Small intestine (tissue), 7 donors: ENCODE results near the gene SLFN12L. TPM values are rescaled to one million over a fixed set of nuclear protein-coding genes. Genes with fewer than 3 reads are reported as not detected.

Experiments used
- DNase-seq, 2 donors: peaks; one replicate each; pipeline versions ENCODE4 v3.0.0 to v3.0.0-alpha.2; 2013
- FAIRE-seq: peaks from 2 replicates; lab custom pipeline; 2012; peaks lifted over from hg19 to GRCh38; lab: Jason Lieb, UNC
- H3K27ac ChIP-seq, 3 donors: one replicate each; pipeline ENCODE4 v1.5.1; 2013; ENCODE audit warnings: low read length in 2 of 3, mild to moderate bottlenecking in 2 of 3, control low read depth in 1 of 3, inconsistent platforms in 1 of 3, low read depth in 1 of 3, moderate library complexity in 1 of 3
- H3K27me3 ChIP-seq, 3 donors: one replicate each; pipeline ENCODE4 v1.6.1; 2013; ENCODE audit warnings: low read length in 3 of 3, inconsistent platforms in 1 of 3; ENCODE audit not compliant: control insufficient read depth in 3 of 3, insufficient read depth in 3 of 3
- H3K36me3 ChIP-seq, 3 donors: one replicate each; pipeline ENCODE4 v1.6.1; 2013; ENCODE audit warnings: low read length in 3 of 3, inconsistent platforms in 1 of 3, low read depth in 1 of 3, mild to moderate bottlenecking in 1 of 3, moderate library complexity in 1 of 3; ENCODE audit not compliant: control insufficient read depth in 3 of 3, insufficient read depth in 2 of 3
- H3K4me1 ChIP-seq, 3 donors: one replicate each; pipeline ENCODE4 v1.6.1; 2013; ENCODE audit warnings: low read length in 2 of 3, inconsistent platforms in 1 of 3, low read depth in 1 of 3, mild to moderate bottlenecking in 1 of 3, moderate library complexity in 1 of 3; ENCODE audit not compliant: control insufficient read depth in 3 of 3, insufficient read depth in 2 of 3
- H3K4me3 ChIP-seq, 3 donors: one replicate each; pipeline ENCODE4 v1.5.1; 2013; ENCODE audit warnings: low read length in 3 of 3, control low read depth in 1 of 3, inconsistent platforms in 1 of 3, low read depth in 1 of 3, mild to moderate bottlenecking in 1 of 3, moderate library complexity in 1 of 3
- H3K9me3 ChIP-seq, 2 donors: one replicate each; pipeline ENCODE4 v1.6.1; 2013; ENCODE audit warnings: low read depth in 1 of 2, low read length in 1 of 2; ENCODE audit not compliant: control insufficient read depth in 2 of 2, insufficient read depth in 1 of 2
- WGBS, 3 donors: extraction: QIAGEN DNeasy Blood & Tissue Kit; methylation state at CpG; one replicate each; pipeline ENCODE4 v1.1.7; 2013; 5-methylcytosine and 5-hydroxymethylcytosine counted together
- polyA plus RNA-seq, 4 donors: library from polyadenylated mRNA; stranded (reverse) in 3 of 4; unstranded in 1 of 4; fragments of 200-250 nt in 3 of 4; fragments of 120-200 nt in 1 of 4; gene quantifications; one replicate each; pipeline versions ENCODE4 v1.2.1 to v1.2.3, GENCODE V29; 2013
- donor health status: healthy with polysubstance abuse.
- donor health status: control.
- donor health status: control.
- donor health status: Bipolar disorder and iron deficiency.
- donor health status: healthy.

The SLFN12L gene
- polyA plus RNA-seq, 4 donors = 0.34 to 0.83 TPM; not detected in 2

DNA sequence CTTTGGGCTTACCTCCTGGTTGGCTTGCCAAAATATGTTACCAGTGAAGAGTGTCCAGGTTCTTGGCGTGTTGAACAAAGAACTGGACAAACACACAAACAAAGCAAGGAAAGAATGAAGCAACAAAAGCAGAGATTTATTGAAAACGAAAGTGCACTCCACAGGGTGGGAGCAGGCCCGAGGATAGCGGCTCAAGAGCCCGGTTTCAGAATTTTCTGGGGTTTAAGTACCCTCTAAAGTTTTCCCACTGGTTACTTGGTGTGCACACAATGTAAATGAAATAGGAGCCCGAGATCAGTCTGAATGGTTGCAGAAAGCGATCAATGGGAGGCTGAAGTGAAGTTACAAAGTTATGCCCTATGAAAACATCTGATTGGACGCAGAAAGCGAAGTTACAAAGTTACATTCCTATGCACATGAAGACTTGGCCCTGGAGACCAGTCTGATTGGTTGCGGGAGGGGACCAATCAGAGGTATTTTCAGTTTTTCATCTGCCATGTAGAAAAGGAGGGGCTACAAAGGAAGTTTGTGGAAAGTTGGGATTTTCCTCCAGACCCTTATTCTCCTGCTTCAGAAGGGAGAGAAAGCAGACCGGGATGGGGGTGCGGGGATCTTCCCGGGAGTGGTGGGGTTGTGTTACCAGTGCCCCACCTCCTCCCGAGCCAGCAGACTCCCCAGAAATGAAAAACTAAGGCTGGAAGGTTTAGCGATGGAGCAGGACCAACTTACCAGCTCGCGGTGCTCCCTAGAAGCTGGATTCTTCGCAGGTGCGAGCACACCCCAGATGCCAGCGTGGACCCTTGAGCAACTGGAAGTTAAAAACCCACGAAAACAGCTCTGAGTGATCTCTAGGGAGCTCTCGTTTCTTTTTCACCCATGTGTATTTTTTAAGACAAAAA, 105.1 kb downstream of the SLFN12L start, which contains the start of gene SLFN12:
SLFN12 (minus strand) TSS at position 325 of the 899 bp plus-strand sequence. CDS start 9,472 bp downstream, outside the sequence.
- H3K4me3 ChIP-seq = peak within 1 kb of the TSS; percentile 4 to 66 (median 50)
- FAIRE-seq (no peak), DNase-seq (peak; percentile 79 to 90)
- peaks cover 0 to 11% (median 2%) of the 10 kb centered on the region in 3 donors for H3K4me1 ChIP-seq
- H3K27me3 ChIP-seq = no peaks in the 10 kb centered on the region
- no peaks in the 10 kb centered on the region for H3K36me3 ChIP-seq
- H3K9me3 ChIP-seq = no peaks in the 10 kb centered on the region
- 17 to 33% (median 19%) methylated on average over 22 of the region's 22 CpGs for WGBS, 3 donors
- peak within 1 kb of the TSS; percentile 47 to 84 (median 69) for H3K27ac ChIP-seq

GRCh38 chr17:35429702-35430101, 107.8 kb downstream of the SLFN12L start:
- no peaks in the 10 kb centered on the region for H3K9me3 ChIP-seq
- H3K36me3 ChIP-seq = no peaks in the 10 kb centered on the region
- WGBS, 3 donors = 92 to 98% (median 92%) methylated on average over 2 of the region's 2 CpGs
- no peak for FAIRE-seq
- no peak overlapping the region for H3K4me3 ChIP-seq
- no peaks in the 10 kb centered on the region for H3K27me3 ChIP-seq
- peaks cover 0 to 11% (median 2%) of the 10 kb centered on the region in 3 donors for H3K4me1 ChIP-seq
- no peak overlapping the region for H3K27ac ChIP-seq
- no peak for DNase-seq

DNA sequence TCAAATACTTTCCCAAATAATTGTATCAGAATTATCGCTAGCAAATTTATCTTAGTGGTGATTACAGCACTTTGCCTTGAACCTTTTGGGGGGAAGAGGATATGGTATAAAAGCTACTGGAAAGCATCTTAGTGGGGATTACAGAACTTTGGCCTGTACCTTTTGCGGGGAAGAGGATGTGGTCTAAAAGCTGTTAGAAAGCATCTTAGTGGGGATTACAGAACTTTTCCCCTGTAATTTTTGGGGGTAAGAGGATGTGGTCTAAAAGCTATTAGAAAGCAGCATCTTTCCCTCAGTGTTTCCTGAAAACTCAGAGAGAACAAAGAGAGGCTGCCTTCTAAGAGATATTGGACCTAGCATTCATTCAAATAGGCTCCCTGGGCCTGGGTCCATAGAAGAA, 109.2 kb downstream of the SLFN12L start:
- Histone ChIP-seq H3K4me1 (peaks cover 0 to 3% (median 2%) of the 10 kb centered on the region in 3 donors), H3K36me3 (no peaks in the 10 kb centered on the region), H3K4me3 (no peak overlapping the region), H3K27ac (no peak overlapping the region), H3K27me3 (no peaks in the 10 kb centered on the region), H3K9me3 (no peaks in the 10 kb centered on the region)
- DNase-seq = peak in 1 of 2 donors; percentile 16
- FAIRE-seq = no peak
- 77 to 94% (median 86%) methylated on average over 2 of the region's 2 CpGs for WGBS, 3 donors

GRCh38 chr17:35423761-35424160, 113.7 kb downstream of the SLFN12L start:
- Histone ChIP-seq H3K9me3 (no peaks in the 10 kb centered on the region), H3K27me3 (no peaks in the 10 kb centered on the region), H3K4me1 (no peaks in the 10 kb centered on the region), H3K27ac (no peak overlapping the region), H3K4me3 (no peak overlapping the region), H3K36me3 (peaks cover 0 to 3% (median 0%) of the 10 kb centered on the region in 3 donors)
- no peak for DNase-seq
- 87 to 96% (median 91%) methylated on average over 4 of the region's 4 CpGs for WGBS, 3 donors
- FAIRE-seq = no peak

Other genes starting within 250 kb of the SLFN12L start
- gene SLFN11, start 164.1 kb downstream of the SLFN12L start, polyA plus RNA-seq = 1 to 10 TPM in 3 of 4 donors, under 1 TPM in 1; 0.22 to 3.8 (median 3.1) TPM
- gene SLFN12, start 105.2 kb downstream of the SLFN12L start, polyA plus RNA-seq = 1 to 10 TPM in 3 of 4 donors, under 1 TPM in 1; 0.76 to 3.8 (median 1.7) TPM
- gene SLFN13, start 88.9 kb downstream of the SLFN12L start, polyA plus RNA-seq = 1 to 10 TPM in 2 of 4 donors, under 1 TPM in 2; 0.67 to 2.4 (median 1.1) TPM
- under 1 TPM in 1 of 4 donors, not detected in 3; 0.07 TPM for gene SLFN14, start 23.1 kb upstream of the SLFN12L start, polyA plus RNA-seq
- 1 to 10 TPM; 2.9 to 7.4 (median 3.4) TPM for gene PEX12, start 40.9 kb upstream of the SLFN12L start, polyA plus RNA-seq
- gene AP2B1, start 49.6 kb upstream of the SLFN12L start, polyA plus RNA-seq = 10 to 100 TPM; 28.9 to 82.2 (median 45.4) TPM
- 1 to 10 TPM in 2 of 4 donors, under 1 TPM in 2; 0.27 to 1.9 (median 1.1) TPM for gene RASL10B, start 194.0 kb upstream of the SLFN12L start, polyA plus RNA-seq
- gene GAS2L2, start 215.6 kb upstream of the SLFN12L start, polyA plus RNA-seq = under 1 TPM in 2 of 4 donors, not detected in 2; 0.03 TPM
- gene C17orf50, start 223.2 kb upstream of the SLFN12L start, polyA plus RNA-seq = under 1 TPM in 1 of 4 donors, not detected in 3; 0.15 TPM